Panc1 (cell line): Measurements from ENCODE around the gene ADGRF1. TPM values are rescaled to one million over a fixed set of nuclear protein-coding genes. Genes with fewer than 3 reads are reported as not detected.

ENCODE experiments used
- ATAC-seq: fragments of 200-7000 bp; cut with Tn5 transposase; 2 replicates; pipeline ENCODE4 v1.9.1; 2020; ENCODE audit warnings: mild to moderate bottlenecking, moderate library complexity
- BruUV-seq: library from RNA; stranded (reverse); fragments of 400-500 nt; replicated peaks from 2 replicates; lab custom pipeline; 2021; lab: Mats Ljungman, UMichigan
- CTCF ChIA-PET: fragments of 300-600 bp; sonication (Branson Sonifier 250); formaldehyde crosslinking; loops from one replicate; lab custom pipeline; 2022; ENCODE audit warnings: antibody characterized with exemption; lab: Charles Lee
- POLR2A ChIA-PET: fragments of 300-600 bp; sonication (Branson Sonifier 250); formaldehyde crosslinking; loops from one replicate; lab custom pipeline; 2022; ENCODE audit warnings: antibody characterized with exemption; lab: Charles Lee
- DNase-seq: peaks from one replicate; pipeline ENCODE4 v3.0.0-alpha.2; 2010; ENCODE audit warnings: low read depth, low spot score
- H3K27ac ChIP-seq: 2 replicates; pipeline ENCODE4 v1.5.1; 2011; ENCODE audit warnings: mild to moderate bottlenecking, low read length, inconsistent platforms
- H3K27me3 ChIP-seq: fragments of 200-500 bp; sonication (Bioruptor generic); 2 replicates; pipeline ENCODE4 v1.6.0; 2014; ENCODE audit warnings: low read length, inconsistent platforms; ENCODE audit not compliant: control insufficient read depth, insufficient read depth
- H3K36me3 ChIP-seq: fragments of 200-500 bp; sonication (Bioruptor generic); 2 replicates; pipeline ENCODE4 v1.5.1; 2014; ENCODE audit warnings: inconsistent platforms, mild to moderate bottlenecking, low read length, moderate library complexity; ENCODE audit not compliant: control insufficient read depth, insufficient read depth
- H3K4me1 ChIP-seq: 2 replicates; pipeline ENCODE4 v1.5.1; 2011; ENCODE audit warnings: inconsistent platforms, mild to moderate bottlenecking, low read length, moderate library complexity; ENCODE audit not compliant: control insufficient read depth, insufficient read depth
- H3K4me3 ChIP-seq, 2 experiments: 2 replicates each; pipeline ENCODE4 v1.5.1; 2011 to 2012; ENCODE audit warnings: low read depth in 2 of 2, low read length in 2 of 2, mild to moderate bottlenecking in 2 of 2, inconsistent platforms in 1 of 2, moderate library complexity in 1 of 2
- H3K9me3 ChIP-seq: fragments of 200-500 bp; sonication (Bioruptor generic); 2 replicates; pipeline ENCODE4 v1.5.1; 2014; ENCODE audit warnings: low read depth, mild to moderate bottlenecking, inconsistent platforms, low read length, moderate library complexity; ENCODE audit not compliant: control insufficient read depth, insufficient read depth
- CTCF ChIP-seq: fragments of 450-650 bp; IDR thresholded peaks from 2 replicates; pipeline ENCODE4 v1.5.1; 2017; ENCODE audit warnings: mild to moderate bottlenecking
- POLR2AphosphoS5 ChIP-seq: IDR thresholded peaks from 2 replicates; pipeline ENCODE4 v1.6.1; 2012; ENCODE audit warnings: mild to moderate bottlenecking, low read depth, low read length, moderate library complexity
- REST ChIP-seq, 2 experiments: IDR thresholded peaks; 2 replicates each; pipeline ENCODE4 v1.6.1; 2011 to 2012; ENCODE audit warnings: low read depth in 2 of 2, control low read depth in 1 of 2, low read length in 1 of 2, mild to moderate bottlenecking in 1 of 2, moderate library complexity in 1 of 2; ENCODE audit not compliant: insufficient read depth in 1 of 2
- SIN3A ChIP-seq: IDR thresholded peaks from 2 replicates; pipeline ENCODE4 v1.6.1; 2012; ENCODE audit warnings: low read depth, mild to moderate bottlenecking, low read length, moderate library complexity, borderline replicate concordance; ENCODE audit not compliant: insufficient read depth
- TCF7L2 ChIP-seq: IDR thresholded peaks from 2 replicates; pipeline ENCODE4 v1.6.1; 2011; ENCODE audit warnings: mild to moderate bottlenecking, low read depth, low read length, inconsistent platforms
- in situ Hi-C: cut with HindIII; loops from 2 replicates; pipeline ENCODE4 v1.10.0; 2016; ENCODE audit warnings: low sequenced_read_pairs, low pct_unique_long_range_greater_than_20kb
- intact Hi-C: fragments of 100-400 bp; cut with micrococcal nuclease; formaldehyde crosslinking; loops from one replicate; pipeline ENCODE4 v1.10.0; 2022; ENCODE audit not compliant: unreplicated experiment
- total RNA-seq: library from RNA; stranded (reverse); gene quantifications from one replicate; pipeline ENCODE4 v1.2.1, GENCODE V29; 2021; ENCODE audit not compliant: unreplicated experiment

ADGRF1 gene
- total RNA-seq, 1 experiment from 2014 or later, result 0.95 TPM

- in situ Hi-C loops, result no loop called here
- no peaks in the 10 kb centered on the region for H3K36me3 ChIP-seq
- ATAC-seq, result no peak
- no peak for TF ChIP-seq REST (IDR thresholded peaks at IDR 0.05; ENCODE audit: insufficient read depth in 1 of 2, low read depth in 2 of 2, low read length in 1 of 2)
- no peak for TF ChIP-seq SIN3A
- TF ChIP-seq TCF7L2, result no peak
- TF ChIP-seq CTCF, result no peak
- no peak for TF ChIP-seq POLR2AphosphoS5
- H3K9me3 ChIP-seq, result no peaks in the 10 kb centered on the region
- H3K4me1 ChIP-seq, result no peaks in the 10 kb centered on the region
- intact Hi-C loops, result no loop called here
- ChIA-PET POLR2A (no interaction called here), CTCF (no interaction called here)
- H3K27ac ChIP-seq, result no peak overlapping the region
- DNase-seq, result no peak
- BruUV-seq, result no TSS peak
- no peak overlapping the region for H3K4me3 ChIP-seq
- H3K27me3 ChIP-seq, result no peaks in the 10 kb centered on the region
Measured at GRCh38 chr6:47062346-47062745, 20.2 kb upstream of the ADGRF1 start.

- no peaks in the 10 kb centered on the region for H3K9me3 ChIP-seq
- in situ Hi-C loops (no loop called here), intact Hi-C loops (no loop called here)
- no peaks in the 10 kb centered on the region for H3K36me3 ChIP-seq
- no TSS peak for BruUV-seq
- TF ChIP-seq REST (IDR thresholded peaks at IDR 0.05; ENCODE audit: insufficient read depth in 1 of 2, low read depth in 2 of 2, low read length in 1 of 2) (no peak), SIN3A (no peak), CTCF (no peak), POLR2AphosphoS5 (no peak), TCF7L2 (no peak)
- ChIA-PET CTCF (no interaction called here), POLR2A (no interaction called here)
- no peak overlapping the region for H3K27ac ChIP-seq
- DNase-seq (no peak), ATAC-seq (no peak)
- no peak overlapping the region for H3K4me3 ChIP-seq
- H3K27me3 ChIP-seq, result no peaks in the 10 kb centered on the region
- no peaks in the 10 kb centered on the region for H3K4me1 ChIP-seq
Measured at GRCh38 chr6:47061309-47062300, 19.5 kb upstream of the ADGRF1 start.
